Liver (tissue), 9 donors: ENCODE data around the gene MYBPC2. TPM values are rescaled to one million over a fixed set of nuclear protein-coding genes. Genes with fewer than 3 reads are reported as not detected.
"Not testable (repeated sequence)": the region's sequence is repeated elsewhere in the genome, so short reads cannot be mapped to it uniquely, and the experiment has no call there.

ENCODE experiments used
- DNase-seq: peaks from one replicate; pipeline ENCODE4 v3.0.0-alpha.2; 2017; ENCODE audit warnings: low spot score
- H3K27ac ChIP-seq, 2 donors: one replicate each; pipeline ENCODE4 v1.7.0; 2013; ENCODE audit warnings: inconsistent platforms in 2 of 2, low read length in 2 of 2, control low read depth in 1 of 2, low read depth in 1 of 2, mild to moderate bottlenecking in 1 of 2
- H3K27me3 ChIP-seq, 4 donors: one replicate each; pipeline versions ENCODE4 v1.6.1 to v1.7.0; 2013; ENCODE audit warnings: low read length in 3 of 4, inconsistent platforms in 1 of 4, mild to moderate bottlenecking in 1 of 4, moderate library complexity in 1 of 4; ENCODE audit not compliant: control insufficient read depth in 4 of 4, insufficient read depth in 4 of 4
- H3K36me3 ChIP-seq, 4 donors: one replicate each; pipeline versions ENCODE4 v1.6.1 to v1.7.0; 2013; ENCODE audit warnings: low read length in 3 of 4, mild to moderate bottlenecking in 3 of 4, low read depth in 1 of 4, moderate library complexity in 1 of 4; ENCODE audit not compliant: control insufficient read depth in 4 of 4, insufficient read depth in 3 of 4
- H3K4me1 ChIP-seq, 4 donors: one replicate each; pipeline versions ENCODE4 v1.6.1 to v1.7.0; 2013; ENCODE audit warnings: low read length in 3 of 4, mild to moderate bottlenecking in 3 of 4, moderate library complexity in 1 of 4; ENCODE audit not compliant: control insufficient read depth in 4 of 4, insufficient read depth in 4 of 4
- H3K4me3 ChIP-seq, 3 donors: one replicate each; pipeline versions ENCODE4 v1.6.1 to v1.7.0; 2013; ENCODE audit warnings: low read length in 3 of 3, control low read depth in 1 of 3, low read depth in 1 of 3, mild to moderate bottlenecking in 1 of 3
- H3K9ac ChIP-seq, 2 donors: one replicate each; pipeline ENCODE4 v1.7.0; 2013; ENCODE audit warnings: low read length in 2 of 2, mild to moderate bottlenecking in 2 of 2, moderate library complexity in 2 of 2, control low read depth in 1 of 2, low read depth in 1 of 2
- H3K9me3 ChIP-seq, 4 donors: one replicate each; pipeline versions ENCODE4 v1.6.1 to v1.7.0; 2013; ENCODE audit warnings: low read length in 3 of 4; ENCODE audit not compliant: control insufficient read depth in 4 of 4
- ATF3 ChIP-seq: IDR thresholded peaks from 2 replicates; pipeline ENCODE4 v1.6.1; 2016; ENCODE audit warnings: antibody characterized with exemption
- CTCF ChIP-seq: fragments of 150-350 bp; IDR thresholded peaks from 2 replicates; pipeline ENCODE4 v1.5.1; 2017; ENCODE audit warnings: improper control_type of control experiment, low read depth, low read length; ENCODE audit not compliant: missing input control
- EGR1 ChIP-seq, 2 donors: IDR thresholded peaks; 2 replicates each; pipeline ENCODE4 v1.6.1; 2016 to 2018; ENCODE audit warnings: antibody characterized with exemption in 2 of 2, low read depth in 2 of 2
- FOXA2 ChIP-seq: IDR thresholded peaks from 2 replicates; pipeline ENCODE4 v1.6.1; 2016; ENCODE audit warnings: antibody characterized with exemption
- GABPA ChIP-seq, 2 donors: IDR thresholded peaks in 1 of 2; conservative IDR thresholded peaks in 1 of 2; 2 replicates each; pipeline ENCODE4 v1.6.1; 2016; ENCODE audit warnings: antibody characterized with exemption in 2 of 2, mild to moderate bottlenecking in 1 of 2, moderate library complexity in 1 of 2
- HNF4A ChIP-seq, 2 donors: conservative IDR thresholded peaks; 2 replicates each; pipeline ENCODE4 v1.6.1; 2016; ENCODE audit warnings: antibody characterized with exemption in 2 of 2, mild to moderate bottlenecking in 2 of 2
- HNF4G ChIP-seq: IDR thresholded peaks from 2 replicates; pipeline ENCODE4 v1.6.1; 2016; ENCODE audit warnings: antibody characterized with exemption
- JUND ChIP-seq, 2 donors: IDR thresholded peaks; 2 replicates each; pipeline ENCODE4 v1.6.1; 2016; ENCODE audit warnings: antibody characterized with exemption in 2 of 2
- MAX ChIP-seq: IDR thresholded peaks from 2 replicates; pipeline ENCODE4 v1.6.1; 2016; ENCODE audit warnings: antibody characterized with exemption
- NR2F2 ChIP-seq: IDR thresholded peaks from 2 replicates; pipeline ENCODE4 v1.6.1; 2016; ENCODE audit warnings: antibody characterized with exemption
- RAD21 ChIP-seq, 2 donors: IDR thresholded peaks; 2 replicates each; pipeline ENCODE4 v1.6.1; 2016; ENCODE audit warnings: antibody characterized with exemption in 2 of 2, mild to moderate bottlenecking in 2 of 2
- REST ChIP-seq: IDR thresholded peaks from 2 replicates; pipeline ENCODE4 v1.6.1; 2016; ENCODE audit warnings: antibody characterized with exemption, mild to moderate bottlenecking
- RXRA ChIP-seq, 2 donors: IDR thresholded peaks; 2 replicates each; pipeline ENCODE4 v1.6.1; 2017 to 2018; ENCODE audit warnings: antibody characterized with exemption in 2 of 2, mild to moderate bottlenecking in 1 of 2
- SP1 ChIP-seq: IDR thresholded peaks from 2 replicates; pipeline ENCODE4 v1.6.1; 2018; ENCODE audit warnings: antibody characterized with exemption, mild to moderate bottlenecking
- TAF1 ChIP-seq: conservative IDR thresholded peaks from 2 replicates; pipeline ENCODE4 v1.6.1; 2016; ENCODE audit warnings: antibody characterized with exemption, mild to moderate bottlenecking
- WGBS: extraction: QIAGEN DNeasy Blood & Tissue Kit; methylation state at CpG from one replicate; pipeline ENCODE4 v1.1.7; 2013; 5-methylcytosine and 5-hydroxymethylcytosine counted together
- polyA plus RNA-seq, 2 donors: library from polyadenylated mRNA; stranded (reverse) in 1 of 2; unstranded in 1 of 2; fragments of 200-250 nt in 1 of 2; fragments of >200 nt in 1 of 2; fragmentation: Nextera tagmentation in 1 of 2; extraction: Ambion mirVana in 1 of 2; gene quantifications; one replicate each; pipeline versions ENCODE4 v1.2.1 to v1.2.3, GENCODE V29; 2013 to 2015
- total RNA-seq, 2 donors: library from RNA; depleted of rRNA; stranded (reverse); fragments of >200 nt; gene quantifications; one replicate each; pipeline ENCODE4 v1.2.3, GENCODE V29; 2014
- donor health status: healthy.
- donor health status: healthy.
- donor health status: healthy.
- donor health status: healthy.
- donor health status: healthy.

MYBPC2 gene
- total and polyA plus RNA-seq, 4 donors: under 0.01 TPM; not detected in 3

- no peak for TF ChIP-seq ATF3
- TF ChIP-seq MAX: no peak
- no peak for TF ChIP-seq REST
- no peak for TF ChIP-seq JUND (IDR thresholded peaks at IDR 0.05)
- TF ChIP-seq EGR1 (IDR thresholded peaks at IDR 0.05; ENCODE audit: low read depth in 2 of 2): no peak
- TF ChIP-seq TAF1: no peak
- no peak for TF ChIP-seq CTCF
- TF ChIP-seq RAD21 (IDR thresholded peaks at IDR 0.05): no peak
- TF ChIP-seq RXRA (IDR thresholded peaks at IDR 0.05): no peak
- TF ChIP-seq FOXA2: no peak
- no peak for TF ChIP-seq SP1
- TF ChIP-seq HNF4A (conservative IDR thresholded peaks at IDR 0.05): no peak
- no peak for TF ChIP-seq HNF4G
- no peak for TF ChIP-seq NR2F2
- no peak for DNase-seq
- no peak overlapping the region for H3K27ac ChIP-seq
- peaks cover 0 to 2% (median 0%) of the 10 kb centered on the region in 4 donors for H3K36me3 ChIP-seq
- H3K9me3 ChIP-seq: no peaks in the 10 kb centered on the region
- no peaks in the 10 kb centered on the region for H3K27me3 ChIP-seq
- 89% methylated on average over 21 of the region's 21 CpGs for WGBS
- peaks cover 0 to 12% (median 10%) of the 10 kb centered on the region in 4 donors for H3K4me1 ChIP-seq
- H3K4me3 ChIP-seq: no peak overlapping the region
- no peak overlapping the region for H3K9ac ChIP-seq
These were observed 45.4 kb upstream of the MYBPC2 start for GRCh38 chr19:50387176-50387867.

GRCh38 chr19:50387868-50388245 lies 44.8 kb upstream of the MYBPC2 start:
- Histone ChIP-seq H3K4me3 (no peak overlapping the region), H3K9ac (no peak overlapping the region), H3K4me1 (peaks cover 0 to 12% (median 10%) of the 10 kb centered on the region in 4 donors), H3K27me3 (no peaks in the 10 kb centered on the region), H3K27ac (no peak overlapping the region), H3K36me3 (no peaks in the 10 kb centered on the region), H3K9me3 (no peaks in the 10 kb centered on the region)
- DNase-seq: no peak
- 95% methylated on average over 8 of the region's 8 CpGs for WGBS
- TF ChIP-seq HNF4G (no peak), GABPA (IDR thresholded peaks at IDR 0.05 in 1 of 2, conservative IDR thresholded peaks at IDR 0.05 in 1 of 2) (no peak), JUND (IDR thresholded peaks at IDR 0.05) (no peak), FOXA2 (no peak), HNF4A (conservative IDR thresholded peaks at IDR 0.05) (no peak), REST (no peak), ATF3 (no peak)

- H3K27ac ChIP-seq, H3K9ac ChIP-seq, H3K4me3 ChIP-seq, H3K27me3 ChIP-seq, DNase-seq, H3K9me3 ChIP-seq, H3K36me3 ChIP-seq, H3K4me1 ChIP-seq: not testable (repeated sequence)
- 88% methylated on average over 3 of the region's 3 CpGs for WGBS
These were observed 42.4 kb upstream of the MYBPC2 start for GRCh38 chr19:50390295-50390694.
